H1 (cell line): ENCODE data around the gene FOXI1. TPM values are rescaled to one million over a fixed set of nuclear protein-coding genes. Genes with fewer than 3 reads are reported as not detected.

Experiments
- CTCF ChIA-PET: fragments of 300-600 bp; sonication (Branson Sonifier 250); formaldehyde crosslinking; loops from one replicate; lab custom pipeline; 2021; ENCODE audit not compliant: partially characterized antibody; lab: Charles Lee
- POLR2A ChIA-PET: fragments of 300-600 bp; sonication (Branson Sonifier 250); formaldehyde crosslinking; loops from one replicate; lab custom pipeline; 2021; ENCODE audit warnings: inconsistent platforms; ENCODE audit not compliant: partially characterized antibody; lab: Charles Lee
- DNase-seq, 2 experiments: peaks; one replicate each; pipeline versions ENCODE4 v3.0.0 to v3.0.0-alpha.2; 2010 to 2022; ENCODE audit warnings: low spot score in 2 of 2, low read depth in 1 of 2, mixed read lengths in 1 of 2
- FAIRE-seq: peaks from 2 replicates; lab custom pipeline; 2011; peaks lifted over from hg19 to GRCh38; lab: Jason Lieb, UNC
- H2AFZ ChIP-seq: 2 replicates; pipeline ENCODE4 v1.8.1; 2012; ENCODE audit warnings: low read length, inconsistent platforms
- H2AK5ac ChIP-seq: 2 replicates; pipeline ENCODE4 v1.6.1; 2013; ENCODE audit warnings: low read depth, low read length
- H2BK120ac ChIP-seq: replicated peaks from 2 replicates; pipeline ENCODE3; 2013; ENCODE audit warnings: low read depth, low read length, inconsistent platforms
- H2BK12ac ChIP-seq: 2 replicates; pipeline ENCODE4 v1.6.1; 2013; ENCODE audit warnings: low read depth, low read length
- H2BK15ac ChIP-seq: 2 replicates; pipeline ENCODE4 v1.6.1; 2013; ENCODE audit warnings: low read length
- H2BK20ac ChIP-seq: 2 replicates; pipeline ENCODE4 v1.6.1; 2013; ENCODE audit warnings: low read length
- H2BK5ac ChIP-seq: 2 replicates; pipeline ENCODE4 v1.6.1; 2013; ENCODE audit warnings: low read depth, low read length
- H3K14ac ChIP-seq: 2 replicates; pipeline ENCODE4 v1.6.1; 2013; ENCODE audit warnings: inconsistent platforms; ENCODE audit not compliant: insufficient read length
- H3K18ac ChIP-seq: 2 replicates; pipeline ENCODE4 v1.6.1; 2013; ENCODE audit warnings: low read length; ENCODE audit errors: extremely low read depth
- H3K23ac ChIP-seq: 2 replicates; pipeline ENCODE4 v1.6.1; 2013; ENCODE audit warnings: inconsistent platforms; ENCODE audit not compliant: insufficient read length
- H3K23me2 ChIP-seq: 2 replicates; pipeline ENCODE4 v1.6.1; 2013; ENCODE audit warnings: low read depth, low read length
- H3K27ac ChIP-seq: 2 replicates; pipeline ENCODE4 v1.6.1; 2011; ENCODE audit warnings: low read depth, low read length, inconsistent platforms
- H3K27me3 ChIP-seq, 4 experiments: replicated peaks in 1 of 4; 1 replicate in 1 of 4; 2 replicates in 3 of 4; pipeline versions ENCODE4 v1.6.1 to v1.8.1; 2011 to 2013; ENCODE audit warnings: low read length in 3 of 4, mild to moderate bottlenecking in 3 of 4, inconsistent platforms in 2 of 4, mixed read lengths in 2 of 4, moderate library complexity in 1 of 4; ENCODE audit not compliant: control insufficient read depth in 3 of 4, insufficient read depth in 3 of 4; ENCODE audit errors: extremely low read depth in 1 of 4
- H3K36me3 ChIP-seq, 4 experiments: 2 replicates each; pipeline versions ENCODE4 v1.6.1 to v1.8.1; 2011 to 2013; ENCODE audit warnings: mild to moderate bottlenecking in 4 of 4, low read length in 3 of 4, moderate library complexity in 2 of 4, control low read depth in 1 of 4, inconsistent platforms in 1 of 4; ENCODE audit not compliant: insufficient read depth in 4 of 4, control insufficient read depth in 2 of 4
- H3K4ac ChIP-seq: replicated peaks from 2 replicates; pipeline ENCODE3; 2013; ENCODE audit warnings: low read length, low read depth, mixed read lengths, inconsistent platforms; ENCODE audit not compliant: insufficient read length
- H3K4me1 ChIP-seq, 4 experiments: replicated peaks in 1 of 4; 1 replicate in 1 of 4; 2 replicates in 3 of 4; pipeline versions ENCODE4 v1.6.1 to v1.8.1; 2011 to 2013; ENCODE audit warnings: low read length in 3 of 4, inconsistent platforms in 2 of 4, mixed read lengths in 1 of 4; ENCODE audit not compliant: insufficient read depth in 4 of 4, control insufficient read depth in 3 of 4
- H3K4me2 ChIP-seq, 2 experiments: 2 replicates each; pipeline versions ENCODE4 v1.6.1 to v1.8.1; 2011 to 2013; ENCODE audit warnings: low read depth in 2 of 2, low read length in 2 of 2, control low read depth in 1 of 2, inconsistent platforms in 1 of 2, mild to moderate bottlenecking in 1 of 2; ENCODE audit not compliant: insufficient read depth in 1 of 2
- H3K4me3 ChIP-seq, 4 experiments: fragments of 200-600, 300-600 bp in 1 of 4; sonication (generic), shearing (Covaris generic), sonication (Bioruptor Twin) in 1 of 4; 2 replicates each; pipeline versions ENCODE4 v1.5.1 to v1.8.1; 2011 to 2016; ENCODE audit warnings: low read length in 4 of 4, low read depth in 3 of 4, control low read depth in 2 of 4, inconsistent platforms in 2 of 4, mild to moderate bottlenecking in 2 of 4, mixed read lengths in 1 of 4, moderate library complexity in 1 of 4; ENCODE audit not compliant: insufficient read depth in 2 of 4; ENCODE audit errors: extremely low read depth in 1 of 4
- H3K56ac ChIP-seq: replicated peaks from 2 replicates; pipeline ENCODE3; 2013; ENCODE audit warnings: low read depth, mild to moderate bottlenecking, mixed read lengths, low read length, inconsistent platforms; ENCODE audit not compliant: insufficient read length
- H3K79me1 ChIP-seq: 2 replicates; pipeline ENCODE4 v1.6.1; 2013; ENCODE audit warnings: low read depth, low read length, control low read depth
- H3K79me2 ChIP-seq, 2 experiments: 2 replicates each; pipeline versions ENCODE4 v1.6.1 to v1.8.1; 2012 to 2013; ENCODE audit warnings: low read length in 2 of 2, mild to moderate bottlenecking in 2 of 2, inconsistent platforms in 1 of 2; ENCODE audit not compliant: insufficient read depth in 2 of 2, control insufficient read depth in 1 of 2
- H3K9ac ChIP-seq, 4 experiments: replicated peaks in 1 of 4; 1 replicate in 1 of 4; 2 replicates in 3 of 4; pipeline versions ENCODE4 v1.6.1 to v1.8.1; 2011 to 2013; ENCODE audit warnings: low read depth in 3 of 4, low read length in 3 of 4, control low read depth in 2 of 4, mild to moderate bottlenecking in 2 of 4, moderate library complexity in 2 of 4, inconsistent platforms in 1 of 4; ENCODE audit errors: extremely low read depth in 1 of 4
- H3K9me3 ChIP-seq, 2 experiments: 2 replicates each; pipeline versions ENCODE4 v1.6.1 to v1.8.1; 2012 to 2013; ENCODE audit warnings: mild to moderate bottlenecking in 2 of 2, moderate library complexity in 2 of 2, control low read depth in 1 of 2, inconsistent platforms in 1 of 2, low read depth in 1 of 2, low read length in 1 of 2, mixed read lengths in 1 of 2; ENCODE audit not compliant: insufficient read depth in 2 of 2
- H4K20me1 ChIP-seq, 2 experiments: replicated peaks in 1 of 2; 2 replicates each; pipeline versions ENCODE3 to v1.8.1; 2011 to 2013; ENCODE audit warnings: inconsistent platforms in 2 of 2, low read length in 2 of 2, mild to moderate bottlenecking in 1 of 2; ENCODE audit not compliant: insufficient read depth in 2 of 2, control insufficient read depth in 1 of 2
- H4K5ac ChIP-seq: 2 replicates; pipeline ENCODE4 v1.6.1; 2013; ENCODE audit warnings: low read length, low read depth, mixed read lengths, inconsistent platforms; ENCODE audit not compliant: insufficient read length
- H4K8ac ChIP-seq: 2 replicates; pipeline ENCODE4 v1.8.0; 2013; ENCODE audit warnings: mild to moderate bottlenecking, moderate library complexity, low read length, inconsistent platforms; ENCODE audit not compliant: insufficient read depth; ENCODE audit errors: extremely low read depth
- H4K91ac ChIP-seq: replicated peaks from 2 replicates; pipeline ENCODE3; 2013; ENCODE audit warnings: low read length, mixed read lengths, inconsistent platforms; ENCODE audit not compliant: insufficient read length
- TBP ChIP-seq: IDR thresholded peaks from 2 replicates; pipeline ENCODE4 v1.6.1; 2011; ENCODE audit warnings: low read depth, low read length, improper control_type of control experiment
- WGBS, 2 experiments: shearing (Covaris generic) in 1 of 2; methylation state at CpG; one replicate each; pipeline versions ENCODE4 v1.1.6 to v1.1.7; 2013 to 2015; ENCODE audit warnings: low lambda C conversion rate in 2 of 2, mixed read lengths in 2 of 2, inconsistent platforms in 1 of 2, low coverage in 1 of 2, missing lambda C conversion rate in 1 of 2; ENCODE audit not compliant: insufficient replicate concordance in 2 of 2, insufficient coverage in 1 of 2, insufficient read length in 1 of 2; ENCODE audit errors: extremely low coverage in 1 of 2, missing lambda C conversion rate in 1 of 2; 5-methylcytosine and 5-hydroxymethylcytosine counted together
- polyA plus RNA-seq, 7 experiments: library from polyadenylated mRNA; depleted of rRNA in 3 of 7; stranded (reverse) in 5 of 7; unstranded in 2 of 7; fragments of >200 nt in 5 of 7; fragments of 200-250 nt in 2 of 7; gene quantifications; 1 replicate in 5 of 7; 2 replicates in 1 of 7; 4 replicates in 1 of 7; pipeline versions ENCODE4 v1.2.1 to v1.2.3, GENCODE V29; 2011 to 2013; ENCODE audit warnings: missing spikeins in 2 of 7, mixed read lengths in 2 of 7
- total RNA-seq: library from RNA; stranded (reverse); fragmentation: NEBNext Ultra II Directional; extraction: Animal tissue kit (Norgen Biotek cat#: 25700); gene quantifications from 2 replicates; pipeline ENCODE4 v1.2.1, GENCODE V29; 2021

Gene FOXI1
- total and polyA plus RNA-seq, 2 of the 8 experiments (the other 6 are each of a cell fraction or from before 2014, with no cell fraction given) = not detected

GRCh38 chr5:170069512-170069911 lies 36.2 kb upstream of the FOXI1 start:
- Histone ChIP-seq H2BK120ac (no peak overlapping the region), H4K20me1 (no peaks in the 10 kb centered on the region), H3K23me2 (no peaks in the 10 kb centered on the region), H2BK5ac (no peak overlapping the region), H3K14ac (no peak overlapping the region), H3K4me1 (no peaks in the 10 kb centered on the region), H3K79me1 (no peaks in the 10 kb centered on the region), H3K18ac (no peak overlapping the region), H2BK12ac (no peak overlapping the region), H2AFZ (no peak overlapping the region), H3K23ac (no peak overlapping the region), H3K79me2 (no peaks in the 10 kb centered on the region), H3K4me3 (no peak overlapping the region), H2BK20ac (no peak overlapping the region), H3K9me3 (no peaks in the 10 kb centered on the region), H3K27me3 (no peaks in the 10 kb centered on the region), H2BK15ac (no peak overlapping the region), H3K36me3 (no peaks in the 10 kb centered on the region), H4K5ac (no peak overlapping the region), H4K8ac (no peak overlapping the region), H3K4ac (no peak overlapping the region), H3K4me2 (no peak overlapping the region), H4K91ac (no peak overlapping the region), H2AK5ac (no peak overlapping the region), H3K27ac (no peak overlapping the region), H3K56ac (no peak overlapping the region), H3K9ac (no peak overlapping the region)
- ChIA-PET POLR2A (no interaction called here), CTCF (interaction anchor here (1.5 to 4.1 kb wide), 10 partner anchors 8 to 431 kb away, joined by 4 to 48 read pairs (median 10); partner anchors contain the start of gene INSYN2B)
- FAIRE-seq (no peak), DNase-seq (no peak)
- 97% methylated on average over 5 of the region's 5 CpGs; no CpG with 5 or more reads in 1 of the 2 experiments for WGBS, 2 experiments
- TF ChIP-seq TBP = no peak
